BJ (cell line): ENCODE data around the gene COLGALT1. TPM values are rescaled to one million over a fixed set of nuclear protein-coding genes. Genes with fewer than 3 reads are reported as not detected.

Source experiments
- CTCF ChIA-PET: fragments of 350-600 bp; formaldehyde crosslinking; extraction: SDS; loops from one replicate; lab custom pipeline; 2021; ENCODE audit warnings: antibody characterized with exemption, inconsistent platforms; lab: Yijun Ruan, JAX
- POLR2A ChIA-PET: fragments of 300-600 bp; sonication (Branson Sonifier 250); formaldehyde crosslinking; extraction: SDS; loops from one replicate; lab custom pipeline; 2021; ENCODE audit warnings: antibody characterized with exemption; lab: Charles Lee
- DNase-seq: peaks from one replicate; pipeline ENCODE4 v3.0.0-alpha.2; 2011; ENCODE audit warnings: low read depth
- H3K27me3 ChIP-seq: 2 replicates; pipeline ENCODE4 v1.6.0; 2011; ENCODE audit warnings: low read length; ENCODE audit not compliant: control insufficient read depth, insufficient read depth
- H3K36me3 ChIP-seq: 2 replicates; pipeline ENCODE4 v1.5.1; 2011; ENCODE audit warnings: low read length; ENCODE audit not compliant: control insufficient read depth, insufficient read depth
- H3K4me3 ChIP-seq: 2 replicates; pipeline ENCODE4 v1.5.1; 2011; ENCODE audit warnings: low read depth, mild to moderate bottlenecking, control low read depth, low read length
- polyA plus RNA-seq: library from polyadenylated mRNA; depleted of rRNA; stranded (reverse); fragments of >200 nt; gene quantifications from 2 replicates; pipeline ENCODE4 v1.2.3, GENCODE V29; 2011
- TF ChIP-seq, protein P1 (sequence below): IDR thresholded peaks from 2 replicates; pipeline ENCODE4 v1.5.1; 2011; ENCODE audit warnings: low read depth, mild to moderate bottlenecking, control low read depth, inconsistent platforms, low read length, moderate library complexity; ENCODE audit not compliant: insufficient read depth

COLGALT1 gene
- polyA plus RNA-seq, 1 experiment: 158 TPM

DNA sequence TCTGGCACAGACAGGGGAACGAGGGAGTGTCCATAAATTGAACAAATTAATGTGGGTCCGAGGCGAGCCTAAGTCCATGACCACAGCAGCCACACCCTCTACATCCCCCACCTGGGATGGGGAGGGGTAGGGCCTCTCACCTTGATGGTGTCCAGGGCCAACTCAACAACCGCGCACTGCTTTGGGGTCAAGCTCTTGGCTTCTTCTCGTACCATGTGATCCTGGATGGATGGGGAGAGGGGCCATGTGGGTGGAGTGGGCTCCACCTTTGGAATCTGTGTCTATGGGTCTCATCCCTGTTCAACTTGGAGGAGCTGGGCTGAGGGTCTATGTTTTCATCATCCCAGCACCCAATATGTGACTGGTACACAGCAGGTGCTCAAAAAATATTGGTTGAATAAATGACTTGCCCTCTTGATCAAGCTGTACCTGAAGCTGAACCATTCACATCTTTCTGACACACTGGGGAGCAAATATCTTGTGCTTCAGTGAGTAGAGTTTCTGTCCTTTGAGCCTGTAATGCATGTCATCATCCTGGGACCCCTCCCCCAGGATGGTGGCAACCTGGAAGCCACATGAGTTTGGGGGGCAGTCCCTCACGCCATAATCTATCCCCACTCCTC, 62.9 kb downstream of the COLGALT1 start:
- TF ChIP-seq, protein P1, sequence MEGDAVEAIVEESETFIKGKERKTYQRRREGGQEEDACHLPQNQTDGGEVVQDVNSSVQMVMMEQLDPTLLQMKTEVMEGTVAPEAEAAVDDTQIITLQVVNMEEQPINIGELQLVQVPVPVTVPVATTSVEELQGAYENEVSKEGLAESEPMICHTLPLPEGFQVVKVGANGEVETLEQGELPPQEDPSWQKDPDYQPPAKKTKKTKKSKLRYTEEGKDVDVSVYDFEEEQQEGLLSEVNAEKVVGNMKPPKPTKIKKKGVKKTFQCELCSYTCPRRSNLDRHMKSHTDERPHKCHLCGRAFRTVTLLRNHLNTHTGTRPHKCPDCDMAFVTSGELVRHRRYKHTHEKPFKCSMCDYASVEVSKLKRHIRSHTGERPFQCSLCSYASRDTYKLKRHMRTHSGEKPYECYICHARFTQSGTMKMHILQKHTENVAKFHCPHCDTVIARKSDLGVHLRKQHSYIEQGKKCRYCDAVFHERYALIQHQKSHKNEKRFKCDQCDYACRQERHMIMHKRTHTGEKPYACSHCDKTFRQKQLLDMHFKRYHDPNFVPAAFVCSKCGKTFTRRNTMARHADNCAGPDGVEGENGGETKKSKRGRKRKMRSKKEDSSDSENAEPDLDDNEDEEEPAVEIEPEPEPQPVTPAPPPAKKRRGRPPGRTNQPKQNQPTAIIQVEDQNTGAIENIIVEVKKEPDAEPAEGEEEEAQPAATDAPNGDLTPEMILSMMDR: no peak
- H3K27me3 ChIP-seq: no peaks in the 10 kb centered on the region
- H3K4me3 ChIP-seq: no peak overlapping the region
- DNase-seq: no peak
- CTCF ChIA-PET: interaction anchor here (0.7 kb wide), 1 partner anchor 11 kb away, joined by 3 read pairs; no protein-coding TSS in a partner anchor
- POLR2A ChIA-PET: no interaction called here
- H3K36me3 ChIP-seq: no peaks in the 10 kb centered on the region

DNA sequence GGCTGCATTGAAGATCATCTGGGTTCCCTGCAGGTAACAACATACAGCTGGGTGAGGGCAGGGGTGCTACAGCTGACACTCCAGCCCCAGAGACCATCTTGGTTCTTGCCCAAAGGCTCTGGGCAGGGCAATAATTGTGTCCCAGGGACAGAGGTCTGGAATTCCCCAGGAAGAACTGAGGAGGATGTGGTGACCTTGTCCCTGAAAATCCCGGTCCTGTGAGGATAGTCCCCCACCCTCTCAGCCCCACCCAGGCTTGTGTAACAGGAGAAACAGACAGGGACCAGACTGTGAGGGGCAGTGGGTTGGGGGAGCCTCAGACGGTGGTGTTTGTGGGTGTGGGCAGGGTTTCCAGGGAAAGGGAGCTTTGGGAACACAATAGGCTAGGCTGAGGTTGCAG, 63.5 kb downstream of the COLGALT1 start:
- CTCF ChIA-PET: interaction anchor here (0.7 kb wide), 1 partner anchor 11 kb away, joined by 3 read pairs; no protein-coding TSS in a partner anchor
- no peak for DNase-seq
- Histone ChIP-seq H3K4me3 (no peak overlapping the region), H3K36me3 (no peaks in the 10 kb centered on the region), H3K27me3 (no peaks in the 10 kb centered on the region)
- TF ChIP-seq, protein P1: no peak
- POLR2A ChIA-PET: no interaction called here

DNA sequence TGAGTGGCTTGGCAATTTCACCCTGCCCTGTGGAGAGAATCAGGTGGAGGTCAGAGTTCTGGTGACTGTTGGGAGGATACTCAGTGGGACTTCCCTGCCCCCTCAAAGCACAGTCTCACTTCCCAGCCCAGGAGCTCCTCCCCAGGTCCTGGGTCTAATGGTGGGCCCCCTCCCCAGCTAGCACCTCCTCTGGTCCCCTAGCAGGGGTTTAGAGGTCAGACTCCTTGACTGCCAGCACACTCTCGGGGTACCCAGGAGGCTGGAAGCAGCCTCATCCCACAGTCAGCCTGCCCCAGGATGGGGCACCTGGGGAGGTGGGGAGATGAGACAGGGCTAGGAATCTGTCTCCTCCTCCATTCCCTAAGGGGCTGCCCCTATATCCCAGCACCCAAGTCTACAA, 65.2 kb downstream of the COLGALT1 start:
- TF ChIP-seq, protein P1: no peak
- H3K4me3 ChIP-seq: no peak overlapping the region
- no peaks in the 10 kb centered on the region for H3K27me3 ChIP-seq
- CTCF ChIA-PET: interaction anchor here (1.3 kb wide), 1 partner anchor 22 kb away, joined by 3 read pairs; no protein-coding TSS in a partner anchor
- H3K36me3 ChIP-seq: no peaks in the 10 kb centered on the region
- POLR2A ChIA-PET: no interaction called here
- DNase-seq: no peak

DNA sequence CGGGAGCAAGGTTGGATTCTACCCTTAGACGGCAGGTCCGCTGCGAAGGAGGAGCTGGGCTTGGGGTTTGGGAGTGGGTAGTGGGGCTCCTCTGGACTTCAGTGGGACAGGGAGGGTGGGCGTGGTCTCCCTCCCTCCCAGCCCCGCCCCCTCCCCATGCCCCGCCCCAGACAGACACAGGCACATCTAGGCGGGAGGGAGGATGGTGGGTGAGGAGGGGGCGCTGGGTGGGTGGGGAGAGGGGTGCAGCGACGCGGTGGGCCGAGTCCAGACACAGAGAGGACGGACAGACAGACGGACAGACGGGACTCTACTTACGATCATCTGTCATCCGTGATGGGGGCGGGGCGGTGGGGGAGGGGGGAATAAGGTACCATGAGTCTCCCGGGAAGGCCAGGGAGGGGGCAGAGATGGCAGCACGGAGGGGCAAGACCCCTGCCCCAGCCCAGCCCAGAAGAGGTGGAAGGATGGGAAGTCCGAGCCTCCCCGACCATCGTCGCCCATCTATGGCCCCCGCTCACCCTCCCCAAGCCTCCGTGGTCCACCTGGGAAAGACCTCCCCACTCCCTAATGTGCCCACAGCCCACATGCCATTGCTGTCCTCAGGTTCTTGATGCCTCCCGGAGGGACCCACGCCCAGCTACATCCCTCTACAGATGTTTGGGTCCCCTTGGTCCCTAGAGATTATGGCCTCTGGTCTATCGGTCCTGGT, 67.9 kb downstream of the COLGALT1 start:
- TF ChIP-seq, protein P1: no peak
- H3K36me3 ChIP-seq: no peaks in the 10 kb centered on the region
- no peak for DNase-seq
- POLR2A ChIA-PET: no interaction called here
- H3K27me3 ChIP-seq: no peaks in the 10 kb centered on the region
- CTCF ChIA-PET: interaction anchor here (0.5 kb wide), 1 partner anchor 14 kb away, joined by 3 read pairs; no protein-coding TSS in a partner anchor
- H3K4me3 ChIP-seq: no peak overlapping the region

DNA sequence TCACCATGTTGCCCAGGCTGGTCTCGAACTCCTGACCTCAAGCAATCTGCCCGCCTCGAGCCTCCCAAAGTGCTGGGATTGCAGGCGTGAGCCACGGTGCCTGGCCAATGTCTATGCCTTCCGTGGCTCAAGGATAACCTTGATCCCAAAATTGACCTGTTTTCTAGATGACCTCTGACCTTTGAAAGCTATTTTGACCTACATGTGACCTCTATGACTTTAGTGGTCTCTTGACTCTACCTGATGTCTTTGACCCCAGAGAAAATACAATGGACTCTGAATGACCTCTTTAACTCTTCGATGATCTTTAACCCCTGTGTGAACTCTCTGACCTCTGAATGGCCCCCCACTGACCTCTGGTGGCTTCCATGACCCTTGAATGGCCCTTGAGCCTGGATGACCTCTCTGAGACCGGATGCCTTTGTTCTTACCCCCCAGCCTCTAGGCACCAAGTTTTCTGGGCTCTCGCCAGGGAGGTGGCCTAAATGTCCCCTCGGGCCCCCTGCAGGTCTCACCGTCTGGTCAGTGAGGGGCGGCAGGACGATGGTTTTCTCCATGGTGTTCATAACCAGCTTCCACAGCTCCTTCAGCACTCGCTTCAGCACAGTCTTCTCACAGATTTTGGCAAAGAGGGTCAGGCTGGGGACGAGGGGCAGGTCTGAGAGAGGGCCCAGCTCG, 69.0 kb downstream of the COLGALT1 start:
- TF ChIP-seq, protein P1: no peak
- no peak for DNase-seq
- Histone ChIP-seq H3K27me3 (no peaks in the 10 kb centered on the region; the same call in 1 of the 2 replicates), H3K36me3 (no peaks in the 10 kb centered on the region), H3K4me3 (no peak overlapping the region)
- ChIA-PET CTCF (no interaction called here), POLR2A (no interaction called here)
